Cortex of kidney (tissue), 1 donor: ENCODE results near the gene EIF4A3.
"Not testable (repeated sequence)": the region's sequence is repeated elsewhere in the genome, so short reads cannot be mapped to it uniquely, and the experiment has no call there.

Source experiments
- DNase-seq: peaks from one replicate; lab custom pipeline; 2025; lab: John Stamatoyannopoulos, UW

The EIF4A3 gene

GRCh38 chr17:80099291-80100034 lies 47.5 kb downstream of the EIF4A3 start:
- no peak for DNase-seq

GRCh38 chr17:80097844-80098691 lies 48.9 kb downstream of the EIF4A3 start:
- DNase-seq = no peak

- DNase-seq = no peak
Measured at GRCh38 chr17:80097127-80097621, 49.8 kb downstream of the EIF4A3 start.

- no peak for DNase-seq
Measured at GRCh38 chr17:80096561-80097021, 50.3 kb downstream of the EIF4A3 start.

- DNase-seq = no peak
Measured at GRCh38 chr17:80095844-80096475, 51.0 kb downstream of the EIF4A3 start.

- no peak for DNase-seq
Measured at GRCh38 chr17:80095038-80095843, 51.7 kb downstream of the EIF4A3 start.

- DNase-seq = no peak
Measured at GRCh38 chr17:80092959-80093358, 54.0 kb downstream of the EIF4A3 start.

GRCh38 chr17:80091376-80091775 lies 55.6 kb downstream of the EIF4A3 start:
- DNase-seq = no peak

GRCh38 chr17:80090164-80090563 lies 56.8 kb downstream of the EIF4A3 start:
- DNase-seq = not testable (repeated sequence)

GRCh38 chr17:80089762-80090161 lies 57.2 kb downstream of the EIF4A3 start:
- DNase-seq = no peak

- DNase-seq = no peak
Measured at GRCh38 chr17:80087346-80088265, 59.3 kb downstream of the EIF4A3 start.

- DNase-seq = no peak
Measured at GRCh38 chr17:80086616-80087015, 60.3 kb downstream of the EIF4A3 start.

- no peak for DNase-seq
Measured at GRCh38 chr17:80086081-80086480, 60.8 kb downstream of the EIF4A3 start.

- no peak for DNase-seq
Measured at GRCh38 chr17:80084773-80085172, 62.2 kb downstream of the EIF4A3 start.
